Sigmoid colon (tissue), 4 donors: ENCODE results near the gene NHERF2.

ENCODE experiments used
- CTCF ChIP-seq, 4 experiments: fragments of 450-650 bp in 3 of 4; fragments of 200-600 bp in 1 of 4; IDR thresholded peaks; one replicate each; pipeline ENCODE4 v1.5.1; 2016 to 2019; ENCODE audit warnings: antibody characterized with exemption in 4 of 4, mild to moderate bottlenecking in 3 of 4, moderate library complexity in 2 of 4
- EP300 ChIP-seq, 4 donors: sonication (generic); formaldehyde crosslinking; IDR thresholded peaks; one replicate each; pipeline ENCODE4 v1.6.1; 2017; ENCODE audit warnings: antibody characterized with exemption in 4 of 4
- POLR2A ChIP-seq, 2 donors: fragments of 450-650 bp; IDR thresholded peaks; one replicate each; pipeline ENCODE4 v1.6.1; 2016; ENCODE audit warnings: antibody characterized with exemption in 2 of 2, mild to moderate bottlenecking in 2 of 2, moderate library complexity in 2 of 2
- POLR2AphosphoS5 ChIP-seq, 4 donors: sonication (generic); formaldehyde crosslinking; IDR thresholded peaks; one replicate each; pipeline ENCODE4 v1.6.1; 2017; ENCODE audit warnings: antibody characterized with exemption in 4 of 4

GRCh38 chr16:2076072-2076865 lies 49.6 kb downstream of the NHERF2 start:
- TF ChIP-seq POLR2A (IDR thresholded peaks at IDR 0.05) (no peak), CTCF (IDR thresholded peaks at IDR 0.05) (no peak), POLR2AphosphoS5 (IDR thresholded peaks at IDR 0.05) (no peak), EP300 (IDR thresholded peaks at IDR 0.05) (no peak)
